IMR-90 (cell line): ENCODE results near the gene FARP1.

Source experiments
- BHLHE40 ChIP-seq: fragments of 150-350 bp; IDR thresholded peaks from 2 replicates; pipeline ENCODE4 v1.6.1; 2016; ENCODE audit warnings: mild to moderate bottlenecking, low read depth, low read length
- CHD1 ChIP-seq: IDR thresholded peaks from 2 replicates; pipeline ENCODE4 v1.6.1; 2012; ENCODE audit warnings: low read depth, low read length, improper control_type of control experiment
- FOS ChIP-seq: fragments of 150-350 bp; IDR thresholded peaks from 2 replicates; pipeline ENCODE4 v1.6.1; 2016; ENCODE audit warnings: low read depth, low read length
- MAZ ChIP-seq: IDR thresholded peaks from 2 replicates; pipeline ENCODE4 v1.6.1; 2012; ENCODE audit warnings: low read depth, mild to moderate bottlenecking, low read length, improper control_type of control experiment, moderate library complexity, borderline replicate concordance
- MXI1 ChIP-seq: IDR thresholded peaks from 2 replicates; pipeline ENCODE4 v1.6.1; 2012; ENCODE audit warnings: low read depth, mild to moderate bottlenecking, low read length, moderate library complexity, borderline replicate concordance
- POLR2A ChIP-seq: IDR thresholded peaks from 2 replicates; pipeline ENCODE4 v1.6.1; 2012; ENCODE audit warnings: mild to moderate bottlenecking, low read depth, low read length
- RAD21 ChIP-seq: IDR thresholded peaks from 2 replicates; pipeline ENCODE4 v1.6.1; 2012; ENCODE audit warnings: low read length, improper control_type of control experiment
- RCOR1 ChIP-seq: IDR thresholded peaks from 2 replicates; pipeline ENCODE4 v1.6.1; 2012; ENCODE audit warnings: mild to moderate bottlenecking, low read length, improper control_type of control experiment; ENCODE audit not compliant: insufficient replicate concordance
- RFX5 ChIP-seq: IDR thresholded peaks from 2 replicates; pipeline ENCODE4 v1.8.0; 2012; ENCODE audit warnings: low read depth, mild to moderate bottlenecking, low read length, moderate library complexity
- SMC3 ChIP-seq: fragments of 150-350 bp; IDR thresholded peaks from 2 replicates; pipeline ENCODE4 v1.6.1; 2016; ENCODE audit warnings: low read depth, mild to moderate bottlenecking, antibody characterized with exemption, low read length, moderate library complexity
- TF ChIP-seq, protein P1 (sequence below): conservative IDR thresholded peaks from 2 replicates; pipeline ENCODE4 v1.5.1; 2012; ENCODE audit warnings: mild to moderate bottlenecking, low read depth, low read length, improper control_type of control experiment
- TF ChIP-seq, protein P2 (sequence below): fragments of 150-350 bp; IDR thresholded peaks from 2 replicates; pipeline ENCODE4 v1.6.1; 2017; ENCODE audit warnings: mild to moderate bottlenecking, antibody characterized with exemption, low read length, low read depth
- TF ChIP-seq, protein P3 (sequence below): fragments of 150-350 bp; IDR thresholded peaks from 2 replicates; pipeline ENCODE4 v1.6.1; 2016; ENCODE audit warnings: low read depth, mild to moderate bottlenecking, low read length, moderate library complexity, borderline replicate concordance

DNA sequence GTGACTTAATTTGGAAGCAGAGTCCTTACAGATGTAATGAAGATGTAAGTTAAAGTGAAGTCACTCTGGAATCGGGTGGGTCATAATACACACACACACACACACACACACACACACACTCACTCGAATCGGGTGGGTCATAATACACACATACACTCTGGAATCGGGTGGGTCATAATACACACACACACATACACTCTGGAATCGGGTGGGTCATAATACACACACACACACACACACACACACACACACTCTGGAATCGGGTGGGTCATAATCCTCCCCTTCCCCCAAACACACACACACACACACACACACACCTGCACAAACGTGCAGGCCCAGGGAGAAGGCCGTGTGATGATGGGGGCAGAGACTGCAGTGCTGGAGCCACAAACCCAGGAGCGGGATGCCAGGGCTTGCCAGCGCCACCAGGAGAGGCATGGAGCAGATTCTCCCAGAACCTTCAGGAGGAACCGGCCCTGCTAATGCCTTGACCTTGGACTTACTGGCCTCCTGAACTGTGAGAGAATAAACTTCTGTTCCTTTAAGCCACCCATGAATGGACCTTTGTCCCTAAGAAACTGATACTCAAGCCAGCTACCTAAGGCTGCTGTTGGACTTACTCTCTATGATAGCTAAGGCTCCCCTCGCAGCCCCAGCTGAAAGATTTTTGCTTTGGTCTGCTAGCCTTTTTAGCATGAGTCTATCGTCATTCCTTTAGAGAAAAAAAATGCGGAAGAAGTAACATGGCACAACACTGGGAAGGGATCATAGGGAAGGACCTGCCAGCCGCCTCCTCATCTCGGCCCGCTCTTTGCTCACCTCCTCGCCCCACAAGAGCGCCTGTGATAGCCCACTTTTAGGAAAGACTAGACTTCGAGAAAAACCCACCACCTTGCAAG lies 170.4 kb downstream of the FARP1 start:
- TF ChIP-seq POLR2A, result no peak
- TF ChIP-seq RFX5, result no peak
- TF ChIP-seq, protein P1, sequence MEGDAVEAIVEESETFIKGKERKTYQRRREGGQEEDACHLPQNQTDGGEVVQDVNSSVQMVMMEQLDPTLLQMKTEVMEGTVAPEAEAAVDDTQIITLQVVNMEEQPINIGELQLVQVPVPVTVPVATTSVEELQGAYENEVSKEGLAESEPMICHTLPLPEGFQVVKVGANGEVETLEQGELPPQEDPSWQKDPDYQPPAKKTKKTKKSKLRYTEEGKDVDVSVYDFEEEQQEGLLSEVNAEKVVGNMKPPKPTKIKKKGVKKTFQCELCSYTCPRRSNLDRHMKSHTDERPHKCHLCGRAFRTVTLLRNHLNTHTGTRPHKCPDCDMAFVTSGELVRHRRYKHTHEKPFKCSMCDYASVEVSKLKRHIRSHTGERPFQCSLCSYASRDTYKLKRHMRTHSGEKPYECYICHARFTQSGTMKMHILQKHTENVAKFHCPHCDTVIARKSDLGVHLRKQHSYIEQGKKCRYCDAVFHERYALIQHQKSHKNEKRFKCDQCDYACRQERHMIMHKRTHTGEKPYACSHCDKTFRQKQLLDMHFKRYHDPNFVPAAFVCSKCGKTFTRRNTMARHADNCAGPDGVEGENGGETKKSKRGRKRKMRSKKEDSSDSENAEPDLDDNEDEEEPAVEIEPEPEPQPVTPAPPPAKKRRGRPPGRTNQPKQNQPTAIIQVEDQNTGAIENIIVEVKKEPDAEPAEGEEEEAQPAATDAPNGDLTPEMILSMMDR, result no peak
- no peak for TF ChIP-seq BHLHE40
- TF ChIP-seq MAZ, result no peak
- TF ChIP-seq MXI1, result no peak
- TF ChIP-seq CHD1, result no peak
- TF ChIP-seq, protein P2, sequence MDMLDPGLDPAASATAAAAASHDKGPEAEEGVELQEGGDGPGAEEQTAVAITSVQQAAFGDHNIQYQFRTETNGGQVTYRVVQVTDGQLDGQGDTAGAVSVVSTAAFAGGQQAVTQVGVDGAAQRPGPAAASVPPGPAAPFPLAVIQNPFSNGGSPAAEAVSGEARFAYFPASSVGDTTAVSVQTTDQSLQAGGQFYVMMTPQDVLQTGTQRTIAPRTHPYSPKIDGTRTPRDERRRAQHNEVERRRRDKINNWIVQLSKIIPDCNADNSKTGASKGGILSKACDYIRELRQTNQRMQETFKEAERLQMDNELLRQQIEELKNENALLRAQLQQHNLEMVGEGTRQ, result no peak
- no peak for TF ChIP-seq RAD21
- TF ChIP-seq RCOR1, result no peak
- TF ChIP-seq, protein P3, sequence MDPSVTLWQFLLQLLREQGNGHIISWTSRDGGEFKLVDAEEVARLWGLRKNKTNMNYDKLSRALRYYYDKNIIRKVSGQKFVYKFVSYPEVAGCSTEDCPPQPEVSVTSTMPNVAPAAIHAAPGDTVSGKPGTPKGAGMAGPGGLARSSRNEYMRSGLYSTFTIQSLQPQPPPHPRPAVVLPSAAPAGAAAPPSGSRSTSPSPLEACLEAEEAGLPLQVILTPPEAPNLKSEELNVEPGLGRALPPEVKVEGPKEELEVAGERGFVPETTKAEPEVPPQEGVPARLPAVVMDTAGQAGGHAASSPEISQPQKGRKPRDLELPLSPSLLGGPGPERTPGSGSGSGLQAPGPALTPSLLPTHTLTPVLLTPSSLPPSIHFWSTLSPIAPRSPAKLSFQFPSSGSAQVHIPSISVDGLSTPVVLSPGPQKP, result no peak
- TF ChIP-seq FOS, result no peak
- no peak for TF ChIP-seq SMC3
